ENCODE measurements around the gene SOWAHA.
"Not testable (repeated sequence)": the region's sequence is repeated elsewhere in the genome, so short reads cannot be mapped to it uniquely, and the experiment has no call there.

The SOWAHA gene

DNA sequence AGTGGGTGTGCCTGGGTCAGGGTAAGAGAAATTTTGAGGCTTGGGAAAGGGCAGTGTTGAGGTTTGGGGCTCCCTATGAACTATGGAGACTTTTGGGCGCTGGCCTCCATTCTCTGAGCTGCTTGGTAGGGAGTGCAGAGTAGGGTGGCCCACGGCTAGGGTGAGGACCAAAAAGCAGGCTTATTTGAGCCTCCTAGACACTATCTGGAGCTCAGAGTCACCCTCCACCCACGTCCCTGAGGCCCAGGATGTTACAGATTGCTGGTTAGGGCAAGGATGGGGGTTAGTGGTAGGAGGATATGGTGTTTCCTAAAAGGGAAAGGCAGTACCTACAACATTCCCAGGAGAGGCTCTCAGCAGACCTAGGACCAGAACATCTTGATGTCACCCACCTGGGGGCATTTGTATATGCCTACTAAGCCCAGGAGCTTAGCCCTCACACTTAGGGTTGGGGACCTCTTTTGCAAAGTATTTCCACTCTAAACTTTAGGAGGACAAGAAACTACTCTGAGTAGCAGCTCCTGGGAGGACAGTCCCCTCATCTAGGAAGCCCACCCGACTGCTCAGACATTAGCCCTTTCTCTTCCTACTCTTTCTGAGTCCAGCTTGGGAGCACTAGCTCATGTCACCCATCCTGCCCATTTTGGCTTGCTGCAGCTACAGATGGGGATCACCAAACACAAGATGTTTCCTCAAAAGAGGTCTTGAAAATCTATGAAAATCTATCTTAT is 15.0 kb downstream of the SOWAHA start:
- no peak for DNase-seq

GRCh38 chr5:132828846-132829494 is 15.9 kb downstream of the SOWAHA start:
- DNase-seq = no peak

- DNase-seq = peak; percentile 20
Measured at GRCh38 chr5:132829742-132830435, 16.8 kb downstream of the SOWAHA start.

- no peak for DNase-seq
Measured at GRCh38 chr5:132830436-132831094, 17.5 kb downstream of the SOWAHA start, which contains the start of gene SHROOM1. SHROOM1 (minus strand) TSS chr5:132830647; CDS start chr5:132826140, 4,507 bp downstream.

- DNase-seq = no peak
Measured at GRCh38 chr5:132831095-132831860, 18.2 kb downstream of the SOWAHA start.

DNA sequence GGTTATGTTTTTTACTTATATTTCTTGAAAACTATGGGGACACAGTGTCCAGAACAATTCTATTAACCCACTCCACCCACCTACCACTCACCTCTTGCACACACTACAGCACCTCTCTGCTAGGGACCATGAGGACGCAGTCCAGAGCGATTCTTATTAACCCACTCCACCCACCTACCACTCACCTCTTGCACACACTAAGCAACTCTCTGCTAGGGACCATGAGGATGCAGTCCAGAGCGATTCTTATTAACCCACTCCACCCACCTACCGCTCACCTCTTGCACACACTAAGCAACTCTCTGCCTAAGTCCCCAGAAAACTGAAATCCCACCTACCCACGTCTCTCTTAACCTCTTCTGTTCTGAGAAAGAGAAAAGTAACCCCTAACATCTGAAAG is 19.5 kb downstream of the SOWAHA start:
- DNase-seq = no peak

- DNase-seq = no peak
Measured at GRCh38 chr5:132834057-132834456, 21.0 kb downstream of the SOWAHA start.

GRCh38 chr5:132836852-132837251 is 23.8 kb downstream of the SOWAHA start:
- no peak for DNase-seq

DNA sequence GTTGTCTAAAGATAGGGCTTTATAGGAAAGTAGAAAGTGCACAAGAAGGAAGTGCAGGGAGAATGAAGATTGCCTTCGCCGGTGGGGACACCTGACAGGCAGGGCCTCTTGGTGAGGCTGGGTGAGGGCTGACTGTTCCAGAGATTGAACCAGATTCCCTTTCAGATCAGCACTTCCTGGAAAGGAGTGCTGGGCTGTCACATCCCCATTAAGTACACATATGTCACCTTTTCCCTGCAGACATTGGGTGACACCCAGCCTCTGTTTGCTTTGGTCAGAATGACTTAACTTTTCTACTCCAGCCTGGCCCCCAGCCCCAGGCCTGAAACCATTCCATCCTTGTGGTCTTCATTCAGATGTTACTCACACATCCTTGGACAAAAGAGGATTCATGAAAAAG is 24.8 kb downstream of the SOWAHA start:
- DNase-seq = no peak

GRCh38 chr5:132838516-132839282 is 25.6 kb downstream of the SOWAHA start:
- no peak for DNase-seq

DNA sequence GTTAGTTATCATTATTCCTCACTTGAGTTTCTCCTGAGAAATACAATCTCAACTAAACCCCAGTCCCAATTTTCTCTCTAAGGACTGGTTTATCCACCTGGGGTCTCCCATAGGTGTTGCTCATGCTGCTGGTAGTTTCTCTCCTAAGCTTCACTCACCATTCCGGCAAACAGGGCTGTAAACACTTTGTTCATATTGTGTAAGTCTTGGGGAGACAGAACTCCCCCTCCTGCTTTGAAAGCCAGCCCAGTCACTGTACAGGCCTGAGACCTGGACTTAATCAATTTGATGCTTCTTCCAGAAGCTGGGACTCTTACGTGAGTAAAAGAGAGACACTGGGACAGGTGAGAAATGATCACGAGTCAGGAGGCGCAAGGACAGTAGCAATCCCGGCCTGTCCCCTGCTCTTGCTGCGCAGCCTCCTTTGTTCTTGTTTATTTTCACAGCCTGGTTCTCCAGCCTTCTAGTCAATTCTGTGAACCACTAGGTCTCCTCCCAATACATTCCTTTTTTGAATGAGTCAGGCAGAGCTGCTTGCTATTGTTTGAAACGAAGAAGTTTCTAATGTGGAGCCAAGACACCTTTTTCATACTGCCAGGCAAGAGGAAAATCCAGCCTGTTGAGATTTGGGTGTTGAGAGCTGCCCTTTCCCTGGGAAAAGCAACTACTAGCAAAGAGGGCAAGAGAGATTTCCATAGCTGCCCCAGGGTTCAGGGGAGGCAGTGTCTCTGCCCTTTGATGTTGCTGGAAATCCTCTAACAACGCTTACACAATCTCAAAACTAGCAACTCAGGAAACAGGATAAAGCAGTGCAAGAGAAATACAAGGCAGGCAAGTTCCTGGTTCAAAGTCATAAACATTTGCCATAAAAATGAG is 26.6 kb downstream of the SOWAHA start:
- DNase-seq = peak; percentile 23

GRCh38 chr5:132840313-132840712 is 27.2 kb downstream of the SOWAHA start:
- no peak for DNase-seq

GRCh38 chr5:132840896-132841295 is 27.8 kb downstream of the SOWAHA start:
- no peak for DNase-seq

GRCh38 chr5:132841305-132841704 is 28.2 kb downstream of the SOWAHA start:
- peak; percentile 66 for DNase-seq

- DNase-seq = no peak
Measured at GRCh38 chr5:132848270-132848669, 35.2 kb downstream of the SOWAHA start.

- no peak for DNase-seq
Measured at GRCh38 chr5:132849347-132849746, 36.2 kb downstream of the SOWAHA start.

- no peak for DNase-seq
Measured at GRCh38 chr5:132850066-132850465, 37.0 kb downstream of the SOWAHA start.

- no peak for DNase-seq
Measured at GRCh38 chr5:132853323-132853722, 40.2 kb downstream of the SOWAHA start.

DNA sequence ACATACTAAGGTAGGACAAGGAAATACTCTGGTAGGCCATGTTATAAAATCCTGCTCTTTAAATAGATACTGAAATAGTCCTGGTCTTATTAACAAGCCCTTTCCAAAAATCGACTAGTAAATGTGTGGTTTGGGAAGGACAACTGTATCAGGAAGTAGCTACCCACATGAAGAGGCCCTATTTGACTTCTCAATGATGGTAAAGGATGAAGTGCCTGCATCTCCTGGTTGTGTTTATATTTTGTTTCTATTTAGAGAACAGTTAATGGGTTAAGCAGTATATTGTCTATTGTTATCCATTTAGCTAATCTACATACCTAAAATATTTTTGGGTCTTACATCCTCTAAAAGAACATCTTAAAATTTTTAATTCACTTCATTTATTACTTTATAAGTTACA is 40.7 kb downstream of the SOWAHA start:
- DNase-seq = peak; percentile 15

GRCh38 chr5:132854301-132854700 is 41.2 kb downstream of the SOWAHA start:
- DNase-seq = no peak

GRCh38 chr5:132854992-132855391 is 41.9 kb downstream of the SOWAHA start:
- DNase-seq = not testable (repeated sequence)
